Suprapubic skin (tissue), 4 donors: Measurements from ENCODE around the gene CAMKV. TPM values are rescaled to one million over a fixed set of nuclear protein-coding genes. Genes with fewer than 3 reads are reported as not detected.
"Not testable (repeated sequence)": the region's sequence is repeated elsewhere in the genome, so short reads cannot be mapped to it uniquely, and the experiment has no call there.

ENCODE experiments used
- DNase-seq, 2 donors: peaks; one replicate each; pipeline ENCODE4 v3.0.0-alpha.2; 2019; ENCODE audit warnings: low spot score in 2 of 2
- H3K27ac ChIP-seq: fragments of 200-600 bp; sonication (generic); one replicate; pipeline ENCODE4 v1.5.1; 2019
- H3K27me3 ChIP-seq: fragments of 200-600 bp; sonication (generic); one replicate; pipeline ENCODE4 v1.5.1; 2019
- H3K36me3 ChIP-seq: fragments of 200-600 bp; sonication (generic); one replicate; pipeline ENCODE4 v1.5.1; 2019
- H3K4me1 ChIP-seq: fragments of 200-600 bp; sonication (generic); one replicate; pipeline ENCODE4 v1.5.1; 2019
- H3K4me3 ChIP-seq: fragments of 200-600 bp; sonication (generic); one replicate; pipeline ENCODE4 v1.5.1; 2019; ENCODE audit warnings: mild to moderate bottlenecking
- H3K9me3 ChIP-seq: fragments of 200-600 bp; sonication (generic); one replicate; pipeline ENCODE4 v1.5.1; 2019
- EP300 ChIP-seq: sonication (generic); formaldehyde crosslinking; IDR thresholded peaks from one replicate; pipeline ENCODE4 v1.6.1; 2017; ENCODE audit warnings: antibody characterized with exemption
- POLR2A ChIP-seq, 2 donors: fragments of 450-650 bp; IDR thresholded peaks; one replicate each; pipeline ENCODE4 v1.6.1; 2017; ENCODE audit warnings: antibody characterized with exemption in 2 of 2, mild to moderate bottlenecking in 2 of 2, moderate library complexity in 2 of 2
- POLR2AphosphoS5 ChIP-seq, 3 donors: sonication (generic); formaldehyde crosslinking; IDR thresholded peaks; one replicate each; pipeline ENCODE4 v1.6.1; 2017; ENCODE audit warnings: antibody characterized with exemption in 3 of 3
- whole genome bisulfite sequencing: methylation state at CpG from one replicate; pipeline ENCODE4 v1.1.5; 2018; 5-methylcytosine and 5-hydroxymethylcytosine counted together
- total RNA-seq, 4 donors: library from RNA; depleted of rRNA; stranded (reverse); fragments of >200 nt; gene quantifications; one replicate each; pipeline ENCODE4 v1.1.0, GENCODE V29; 2016
- TF ChIP-seq, protein P1 (sequence below), 2 donors: fragments of 200-600 bp in 1 of 2; fragments of 450-650 bp in 1 of 2; sonication (generic) in 1 of 2; IDR thresholded peaks; one replicate each; pipeline ENCODE4 v1.5.1; 2016 to 2019; ENCODE audit warnings: antibody characterized with exemption in 2 of 2, mild to moderate bottlenecking in 1 of 2, moderate library complexity in 1 of 2

The CAMKV gene, protein sequence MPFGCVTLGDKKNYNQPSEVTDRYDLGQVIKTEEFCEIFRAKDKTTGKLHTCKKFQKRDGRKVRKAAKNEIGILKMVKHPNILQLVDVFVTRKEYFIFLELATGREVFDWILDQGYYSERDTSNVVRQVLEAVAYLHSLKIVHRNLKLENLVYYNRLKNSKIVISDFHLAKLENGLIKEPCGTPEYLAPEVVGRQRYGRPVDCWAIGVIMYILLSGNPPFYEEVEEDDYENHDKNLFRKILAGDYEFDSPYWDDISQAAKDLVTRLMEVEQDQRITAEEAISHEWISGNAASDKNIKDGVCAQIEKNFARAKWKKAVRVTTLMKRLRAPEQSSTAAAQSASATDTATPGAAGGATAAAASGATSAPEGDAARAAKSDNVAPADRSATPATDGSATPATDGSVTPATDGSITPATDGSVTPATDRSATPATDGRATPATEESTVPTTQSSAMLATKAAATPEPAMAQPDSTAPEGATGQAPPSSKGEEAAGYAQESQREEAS
- 1 to 10 TPM in 1 of 4 donors, not detected in 3; 2.0 TPM for total RNA-seq

DNA sequence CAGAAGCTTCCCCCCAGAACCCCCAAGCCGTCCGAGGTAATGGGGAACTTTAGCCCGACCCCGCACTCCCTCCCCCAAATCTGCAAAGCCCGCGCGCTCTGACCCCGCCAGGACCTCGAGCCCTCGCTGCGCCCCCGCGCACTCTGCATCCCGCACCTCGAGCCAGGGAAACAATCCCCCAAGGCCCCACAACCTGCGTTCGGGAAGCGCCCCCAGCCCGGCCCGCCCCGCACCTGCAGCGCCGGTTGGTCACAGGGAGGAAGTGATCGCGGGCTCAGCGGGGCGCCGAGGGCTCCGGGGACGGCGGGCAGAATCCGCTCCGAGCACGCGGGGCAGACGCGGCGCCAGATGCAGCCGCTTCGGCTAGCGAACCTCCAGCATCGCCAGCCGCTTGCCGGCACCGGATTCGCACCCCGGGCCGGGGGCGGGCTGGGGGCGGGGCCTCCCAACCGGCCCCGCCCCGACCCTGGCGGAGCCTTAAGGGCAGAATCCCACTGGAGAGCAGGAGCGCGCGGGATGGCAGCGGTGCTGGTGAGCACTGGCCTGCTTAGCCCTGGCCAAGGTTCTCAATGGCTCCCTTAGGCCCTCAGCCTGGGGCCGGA, at the start of gene CAMKV:
TSS of gene CAMKV (minus strand) at position 382 of the 602 bp plus-strand sequence. CDS start 7,518 bp downstream, outside the sequence.
- H3K36me3 ChIP-seq: no peaks in the 10 kb centered on the region
- H3K9me3 ChIP-seq: no peaks in the 10 kb centered on the region
- H3K4me3 ChIP-seq: peak within 1 kb of the TSS; percentile 43
- TF ChIP-seq, protein P1, sequence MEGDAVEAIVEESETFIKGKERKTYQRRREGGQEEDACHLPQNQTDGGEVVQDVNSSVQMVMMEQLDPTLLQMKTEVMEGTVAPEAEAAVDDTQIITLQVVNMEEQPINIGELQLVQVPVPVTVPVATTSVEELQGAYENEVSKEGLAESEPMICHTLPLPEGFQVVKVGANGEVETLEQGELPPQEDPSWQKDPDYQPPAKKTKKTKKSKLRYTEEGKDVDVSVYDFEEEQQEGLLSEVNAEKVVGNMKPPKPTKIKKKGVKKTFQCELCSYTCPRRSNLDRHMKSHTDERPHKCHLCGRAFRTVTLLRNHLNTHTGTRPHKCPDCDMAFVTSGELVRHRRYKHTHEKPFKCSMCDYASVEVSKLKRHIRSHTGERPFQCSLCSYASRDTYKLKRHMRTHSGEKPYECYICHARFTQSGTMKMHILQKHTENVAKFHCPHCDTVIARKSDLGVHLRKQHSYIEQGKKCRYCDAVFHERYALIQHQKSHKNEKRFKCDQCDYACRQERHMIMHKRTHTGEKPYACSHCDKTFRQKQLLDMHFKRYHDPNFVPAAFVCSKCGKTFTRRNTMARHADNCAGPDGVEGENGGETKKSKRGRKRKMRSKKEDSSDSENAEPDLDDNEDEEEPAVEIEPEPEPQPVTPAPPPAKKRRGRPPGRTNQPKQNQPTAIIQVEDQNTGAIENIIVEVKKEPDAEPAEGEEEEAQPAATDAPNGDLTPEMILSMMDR (IDR thresholded peaks at IDR 0.05): no peak
- TF ChIP-seq POLR2A (IDR thresholded peaks at IDR 0.05) (no peak), POLR2AphosphoS5 (IDR thresholded peaks at IDR 0.05) (no peak), EP300 (no peak)
- H3K27me3 ChIP-seq: peaks cover 42% of the 10 kb centered on the region
- no peak within 1 kb of the TSS for H3K27ac ChIP-seq
- H3K4me1 ChIP-seq: peaks cover 19% of the 10 kb centered on the region
- no peak for DNase-seq
- WGBS: 7% methylated on average over 11 of the region's 59 CpGs

DNA sequence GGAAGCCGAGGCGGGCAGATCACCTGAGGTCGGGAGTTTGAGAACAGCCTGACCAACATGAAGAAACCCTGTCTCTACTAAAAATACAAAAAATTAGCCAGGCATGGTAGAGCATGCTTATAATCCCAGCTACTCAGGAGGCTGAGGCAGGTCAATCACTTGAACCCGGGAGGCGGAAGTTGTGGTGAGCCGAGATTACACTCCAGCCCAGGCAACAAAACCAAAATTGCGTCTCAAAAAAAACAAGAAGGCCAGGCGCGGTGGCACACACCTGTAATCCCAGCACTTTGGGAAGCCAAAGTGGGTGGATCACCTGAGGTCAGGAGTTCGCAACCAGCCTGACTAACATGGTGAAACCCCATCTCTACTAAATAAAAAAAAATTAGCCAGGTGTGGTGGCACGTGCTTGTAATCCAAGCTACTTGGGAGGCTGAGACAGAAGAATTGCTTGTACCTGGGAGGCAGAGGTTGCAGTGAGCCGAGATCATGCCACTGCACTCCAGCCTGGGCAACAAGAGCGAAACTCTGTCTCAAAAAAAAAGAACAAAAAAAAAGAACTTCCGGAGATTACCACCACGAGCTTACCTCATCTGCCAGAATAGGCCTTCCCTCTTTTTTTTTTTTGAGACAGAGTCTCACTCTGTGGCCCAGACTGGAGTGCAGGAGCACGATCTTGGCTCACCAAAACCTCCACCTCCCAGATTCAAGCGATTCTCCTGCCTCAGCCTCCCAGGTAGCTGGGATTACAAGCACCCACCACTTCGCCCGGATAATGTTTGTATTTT, 48.3 kb upstream of the CAMKV start:
- H3K4me1 ChIP-seq: peaks cover 12% of the 10 kb centered on the region
- not testable (repeated sequence) for H3K4me3 ChIP-seq, H3K9me3 ChIP-seq, H3K27me3 ChIP-seq, H3K27ac ChIP-seq, DNase-seq, H3K36me3 ChIP-seq
- WGBS: 93% methylated on average over 19 of the region's 19 CpGs

GRCh38 chr3:49916686-49917085, 47.0 kb upstream of the CAMKV start:
- no peak for TF ChIP-seq POLR2A (IDR thresholded peaks at IDR 0.05)
- TF ChIP-seq POLR2AphosphoS5 (IDR thresholded peaks at IDR 0.05): no peak
- WGBS: 88% methylated on average over 5 of the region's 5 CpGs
- no peak overlapping the region for H3K27ac ChIP-seq
- no peak for DNase-seq
- peaks cover 12% of the 10 kb centered on the region for H3K4me1 ChIP-seq
- H3K4me3 ChIP-seq: no peak overlapping the region
- H3K36me3 ChIP-seq: peaks cover 16% of the 10 kb centered on the region
- no peaks in the 10 kb centered on the region for H3K27me3 ChIP-seq
- H3K9me3 ChIP-seq: no peaks in the 10 kb centered on the region

GRCh38 chr3:49914906-49915305, 45.2 kb upstream of the CAMKV start:
- Histone ChIP-seq H3K9me3 (no peaks in the 10 kb centered on the region), H3K4me3 (no peak overlapping the region), H3K27me3 (no peaks in the 10 kb centered on the region), H3K27ac (no peak overlapping the region), H3K36me3 (peaks cover 31% of the 10 kb centered on the region), H3K4me1 (peaks cover 12% of the 10 kb centered on the region)
- TF ChIP-seq, protein P1 (IDR thresholded peaks at IDR 0.05): no peak
- TF ChIP-seq POLR2A (IDR thresholded peaks at IDR 0.05) (no peak), EP300 (no peak), POLR2AphosphoS5 (IDR thresholded peaks at IDR 0.05) (no peak)
- DNase-seq: no peak
- WGBS: 42% methylated on average over 2 of the region's 2 CpGs

DNA sequence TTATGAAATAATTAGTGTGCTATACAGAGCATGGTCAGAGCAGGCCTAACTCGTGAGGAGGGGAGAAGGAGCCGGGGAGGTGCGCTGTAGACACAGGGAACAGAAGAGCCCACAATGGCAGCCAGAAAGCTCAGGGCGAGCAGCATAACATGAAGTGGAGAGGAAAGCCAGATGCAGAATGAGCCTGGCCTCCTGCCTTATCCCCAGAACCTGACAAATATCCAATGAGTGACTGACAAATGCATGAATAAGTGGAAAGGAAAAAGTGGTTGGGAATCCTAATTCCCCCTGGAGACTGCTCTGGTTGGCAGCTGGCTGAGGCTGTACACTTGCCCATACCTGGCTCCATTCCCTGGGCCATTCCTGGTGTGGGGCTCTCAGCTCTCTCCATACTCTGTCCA, 43.2 kb upstream of the CAMKV start:
- Histone ChIP-seq H3K27me3 (no peaks in the 10 kb centered on the region), H3K27ac (no peak overlapping the region), H3K36me3 (peaks cover 45% of the 10 kb centered on the region), H3K9me3 (no peaks in the 10 kb centered on the region), H3K4me3 (no peak overlapping the region), H3K4me1 (peaks cover 12% of the 10 kb centered on the region)
- TF ChIP-seq POLR2AphosphoS5 (IDR thresholded peaks at IDR 0.05) (no peak), POLR2A (IDR thresholded peaks at IDR 0.05) (no peak), EP300 (no peak)
- TF ChIP-seq, protein P1 (IDR thresholded peaks at IDR 0.05): no peak
- WGBS: 84% methylated on average over 4 of the region's 4 CpGs
- no peak for DNase-seq
